ENCODE data around the gene GRIK1.

DNA sequence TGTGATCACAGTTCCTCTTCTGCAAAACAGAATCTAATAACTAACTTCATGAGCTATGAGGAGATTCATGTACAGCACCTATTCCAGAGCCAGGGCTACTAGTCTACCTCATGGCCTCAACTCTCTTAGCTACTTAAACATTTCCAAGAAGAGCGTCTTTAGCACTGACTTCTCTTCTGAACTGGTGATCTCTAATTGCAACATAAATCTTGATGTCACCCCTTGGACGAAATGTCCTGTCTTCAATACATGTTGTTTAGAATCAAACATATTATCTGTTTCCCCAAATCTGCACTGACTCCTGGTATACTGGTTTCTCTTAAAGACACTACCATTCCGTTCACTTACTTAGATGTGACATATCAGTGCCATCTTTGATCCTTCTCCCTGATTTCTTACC lies 88.2 kb downstream of the GRIK1 start:
- TF ChIP-seq, protein P1, sequence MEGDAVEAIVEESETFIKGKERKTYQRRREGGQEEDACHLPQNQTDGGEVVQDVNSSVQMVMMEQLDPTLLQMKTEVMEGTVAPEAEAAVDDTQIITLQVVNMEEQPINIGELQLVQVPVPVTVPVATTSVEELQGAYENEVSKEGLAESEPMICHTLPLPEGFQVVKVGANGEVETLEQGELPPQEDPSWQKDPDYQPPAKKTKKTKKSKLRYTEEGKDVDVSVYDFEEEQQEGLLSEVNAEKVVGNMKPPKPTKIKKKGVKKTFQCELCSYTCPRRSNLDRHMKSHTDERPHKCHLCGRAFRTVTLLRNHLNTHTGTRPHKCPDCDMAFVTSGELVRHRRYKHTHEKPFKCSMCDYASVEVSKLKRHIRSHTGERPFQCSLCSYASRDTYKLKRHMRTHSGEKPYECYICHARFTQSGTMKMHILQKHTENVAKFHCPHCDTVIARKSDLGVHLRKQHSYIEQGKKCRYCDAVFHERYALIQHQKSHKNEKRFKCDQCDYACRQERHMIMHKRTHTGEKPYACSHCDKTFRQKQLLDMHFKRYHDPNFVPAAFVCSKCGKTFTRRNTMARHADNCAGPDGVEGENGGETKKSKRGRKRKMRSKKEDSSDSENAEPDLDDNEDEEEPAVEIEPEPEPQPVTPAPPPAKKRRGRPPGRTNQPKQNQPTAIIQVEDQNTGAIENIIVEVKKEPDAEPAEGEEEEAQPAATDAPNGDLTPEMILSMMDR (IDR thresholded peaks at IDR 0.05; ENCODE audit: low read depth, low read length, poor library complexity, severe bottlenecking) = no peak
- no peak for TF ChIP-seq EZH2phosphoT487 (IDR thresholded peaks at IDR 0.05; ENCODE audit: borderline replicate concordance, low read length)

All from DOHH2 (cell line).